Stimulated activated CD8-positive, alpha-beta memory T cell treated with anti-CD3 and anti-CD28 coated beads, Interleukin-15, amount 100 ng/mL, for 4 hours (primary cell): ENCODE results near the gene SMIM8.
"Not testable (repeated sequence)": the region's sequence is repeated elsewhere in the genome, so short reads cannot be mapped to it uniquely, and the experiment has no call there.

Experiments used
- DNase-seq, 2 donors: peaks; one replicate each; pipeline ENCODE4 v3.0.0-alpha.2; 2020; ENCODE audit warnings: low read depth in 2 of 2

Gene SMIM8

GRCh38 chr6:87322304-87323212 lies at the start of gene SMIM8:
Gene SMIM8 (plus strand): TSS chr6:87322588. CDS start chr6:87337032, 14,444 bp downstream.
- DNase-seq, result peak; percentile 64 to 69

- DNase-seq, result no peak
These were observed 47.6 kb upstream of the SMIM8 start for GRCh38 chr6:87274660-87275274.

GRCh38 chr6:87276624-87277023 lies 45.8 kb upstream of the SMIM8 start:
- DNase-seq, result no peak

GRCh38 chr6:87277123-87277522 lies 45.3 kb upstream of the SMIM8 start:
- no peak for DNase-seq

GRCh38 chr6:87279196-87279595 lies 43.2 kb upstream of the SMIM8 start:
- DNase-seq, result no peak

- no peak for DNase-seq
These were observed 41.0 kb upstream of the SMIM8 start for GRCh38 chr6:87281426-87281825.

- DNase-seq, result no peak
These were observed 39.6 kb upstream of the SMIM8 start for GRCh38 chr6:87282743-87283142.

- DNase-seq, result no peak
These were observed 38.9 kb upstream of the SMIM8 start for GRCh38 chr6:87283461-87283860.

- no peak for DNase-seq
These were observed 35.1 kb upstream of the SMIM8 start for GRCh38 chr6:87287251-87287650.

- no peak for DNase-seq
These were observed 32.8 kb upstream of the SMIM8 start for GRCh38 chr6:87289571-87289970.

GRCh38 chr6:87291883-87292282 lies 30.5 kb upstream of the SMIM8 start:
- no peak for DNase-seq

GRCh38 chr6:87293526-87293925 lies 28.9 kb upstream of the SMIM8 start:
- no peak for DNase-seq

GRCh38 chr6:87297119-87297518 lies 25.3 kb upstream of the SMIM8 start:
- DNase-seq, result no peak

- not testable (repeated sequence) for DNase-seq
These were observed 21.1 kb upstream of the SMIM8 start for GRCh38 chr6:87301277-87301676.

GRCh38 chr6:87308970-87309369 lies 13.4 kb upstream of the SMIM8 start:
- DNase-seq, result no peak

- DNase-seq, result no peak
These were observed 9.5 kb upstream of the SMIM8 start for GRCh38 chr6:87312860-87313259.

- DNase-seq, result no peak
These were observed 7.3 kb upstream of the SMIM8 start for GRCh38 chr6:87315071-87315470.

- no peak for DNase-seq
These were observed 3.0 kb upstream of the SMIM8 start for GRCh38 chr6:87319271-87319987.

GRCh38 chr6:87323880-87324279 lies 1.5 kb downstream of the SMIM8 start:
- not testable (repeated sequence) for DNase-seq

- DNase-seq, result no peak
These were observed 8.6 kb downstream of the SMIM8 start for GRCh38 chr6:87330961-87331360.

GRCh38 chr6:87333033-87333432 lies 10.6 kb downstream of the SMIM8 start:
- no peak for DNase-seq

GRCh38 chr6:87333591-87334181 lies 11.3 kb downstream of the SMIM8 start:
- no peak for DNase-seq
